GM20000 (cell line): ENCODE results near the gene CFAP46.

Experiments
- DNase-seq: peaks from one replicate; pipeline ENCODE4 v3.0.0; 2012; ENCODE audit warnings: low spot score
- TF ChIP-seq, protein P1 (sequence below): IDR thresholded peaks from 2 replicates; pipeline ENCODE4 v1.5.1; 2012; ENCODE audit warnings: mild to moderate bottlenecking, control low read depth; ENCODE audit errors: extremely low read depth, missing control alignments

Gene CFAP46

DNA sequence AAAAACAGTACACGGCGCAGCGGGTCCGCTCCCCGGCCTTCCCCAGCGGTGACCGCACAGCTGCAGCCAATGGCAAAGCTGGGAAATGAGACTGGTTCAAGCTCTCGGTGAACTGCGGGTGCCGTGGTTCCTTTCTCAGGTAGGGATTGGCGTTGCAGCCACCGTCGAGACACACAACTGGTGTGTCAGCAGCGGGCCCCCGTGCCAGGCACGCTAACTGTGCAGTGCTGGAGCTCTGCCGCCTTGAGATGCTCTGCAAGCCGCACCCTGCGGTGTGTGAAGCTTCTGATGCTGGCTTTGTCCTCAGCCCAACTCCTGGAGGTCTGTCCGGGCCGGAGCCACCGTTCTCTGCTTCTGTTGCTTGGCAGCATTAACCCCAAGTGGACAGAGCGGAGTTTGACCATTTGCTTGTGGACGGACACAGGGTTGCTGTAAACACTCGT, 135.8 kb downstream of the CFAP46 start:
- TF ChIP-seq, protein P1, sequence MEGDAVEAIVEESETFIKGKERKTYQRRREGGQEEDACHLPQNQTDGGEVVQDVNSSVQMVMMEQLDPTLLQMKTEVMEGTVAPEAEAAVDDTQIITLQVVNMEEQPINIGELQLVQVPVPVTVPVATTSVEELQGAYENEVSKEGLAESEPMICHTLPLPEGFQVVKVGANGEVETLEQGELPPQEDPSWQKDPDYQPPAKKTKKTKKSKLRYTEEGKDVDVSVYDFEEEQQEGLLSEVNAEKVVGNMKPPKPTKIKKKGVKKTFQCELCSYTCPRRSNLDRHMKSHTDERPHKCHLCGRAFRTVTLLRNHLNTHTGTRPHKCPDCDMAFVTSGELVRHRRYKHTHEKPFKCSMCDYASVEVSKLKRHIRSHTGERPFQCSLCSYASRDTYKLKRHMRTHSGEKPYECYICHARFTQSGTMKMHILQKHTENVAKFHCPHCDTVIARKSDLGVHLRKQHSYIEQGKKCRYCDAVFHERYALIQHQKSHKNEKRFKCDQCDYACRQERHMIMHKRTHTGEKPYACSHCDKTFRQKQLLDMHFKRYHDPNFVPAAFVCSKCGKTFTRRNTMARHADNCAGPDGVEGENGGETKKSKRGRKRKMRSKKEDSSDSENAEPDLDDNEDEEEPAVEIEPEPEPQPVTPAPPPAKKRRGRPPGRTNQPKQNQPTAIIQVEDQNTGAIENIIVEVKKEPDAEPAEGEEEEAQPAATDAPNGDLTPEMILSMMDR, result no peak
- DNase-seq, result no peak

GRCh38 chr10:132806110-132806509, 136.3 kb downstream of the CFAP46 start:
- no peak for DNase-seq
- TF ChIP-seq, protein P1, result no peak

- TF ChIP-seq, protein P1, result no peak
These were observed 136.8 kb downstream of the CFAP46 start for GRCh38 chr10:132805599-132805998.

DNA sequence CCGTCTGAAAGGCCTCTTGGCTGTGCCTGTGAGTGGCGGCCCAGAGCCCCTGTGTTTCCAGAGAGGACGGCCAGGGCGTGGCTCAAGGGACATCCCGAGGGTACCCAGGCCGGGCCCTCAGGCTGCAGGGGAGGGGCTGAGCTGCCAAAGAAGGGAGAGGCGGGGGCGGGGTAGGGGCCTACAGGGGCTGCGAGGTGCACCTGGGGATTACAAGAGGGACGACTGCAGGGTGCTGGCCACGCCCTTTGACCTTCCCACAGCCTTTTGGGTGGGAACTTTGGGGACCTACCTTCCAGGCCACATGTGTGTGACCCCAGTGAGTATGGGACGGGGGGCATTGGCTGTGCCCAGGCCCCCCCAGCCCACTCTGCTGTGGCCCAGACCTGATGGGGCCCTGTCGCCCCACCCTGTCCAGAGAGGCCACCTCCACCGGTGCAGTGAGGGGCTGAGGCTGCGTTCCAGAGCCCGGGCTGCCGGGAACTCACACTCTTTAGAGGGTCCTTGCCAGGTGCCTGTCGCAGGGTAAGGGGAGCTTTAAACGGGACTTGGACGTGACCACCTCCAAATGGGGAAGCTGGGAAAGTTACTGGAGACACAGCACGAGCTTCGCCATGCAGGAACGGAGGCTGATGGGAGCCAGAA, 137.5 kb downstream of the CFAP46 start:
- no peak for DNase-seq
- TF ChIP-seq, protein P1, result no peak

More at GRCh38 chr10:132805599-132805998, 136.8 kb downstream of the CFAP46 start:
- DNase-seq, result no peak

- TF ChIP-seq, protein P1, result no peak
- no peak for DNase-seq
These were observed 138.1 kb downstream of the CFAP46 start for GRCh38 chr10:132804287-132804686.

DNA sequence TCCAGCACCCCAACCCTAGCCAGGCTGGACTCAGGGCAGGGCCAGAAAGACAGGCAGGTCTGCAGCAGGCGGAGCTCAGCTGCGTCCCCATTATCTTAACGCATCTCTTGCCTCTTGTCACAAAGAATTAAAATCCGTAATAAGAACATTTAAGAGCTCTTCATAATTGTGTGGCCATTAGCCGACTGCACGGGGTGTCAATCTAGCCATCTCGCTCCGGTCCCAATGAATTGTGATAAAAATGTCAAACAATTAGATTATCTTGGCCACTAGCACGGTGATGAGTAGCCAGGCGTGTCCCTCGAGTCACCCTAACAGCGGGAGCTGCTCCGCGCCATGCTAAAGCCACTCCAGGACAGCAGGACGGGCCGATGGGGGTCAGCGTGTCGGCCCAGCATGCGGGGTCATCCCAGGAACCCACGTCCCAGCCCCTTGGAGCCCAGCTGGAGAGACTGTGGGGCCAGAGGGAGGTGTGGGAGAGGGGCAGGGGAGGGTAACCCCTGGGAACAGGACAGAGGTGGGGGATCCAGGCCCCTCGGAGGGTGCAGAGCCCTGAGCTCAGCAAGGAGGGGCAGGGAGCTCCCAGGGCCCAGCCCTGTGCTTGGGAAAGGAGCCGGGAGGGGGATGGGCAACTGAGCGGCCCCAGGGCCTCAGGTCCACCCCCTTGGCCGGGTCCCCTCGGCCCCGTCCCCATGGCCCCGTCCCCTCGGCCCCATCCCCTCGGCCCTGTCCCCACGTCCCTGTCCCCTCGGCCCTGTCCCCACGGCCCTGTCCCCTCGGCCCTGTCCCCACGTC, 138.8 kb downstream of the CFAP46 start:
- DNase-seq, result no peak
- TF ChIP-seq, protein P1, result no peak

DNA sequence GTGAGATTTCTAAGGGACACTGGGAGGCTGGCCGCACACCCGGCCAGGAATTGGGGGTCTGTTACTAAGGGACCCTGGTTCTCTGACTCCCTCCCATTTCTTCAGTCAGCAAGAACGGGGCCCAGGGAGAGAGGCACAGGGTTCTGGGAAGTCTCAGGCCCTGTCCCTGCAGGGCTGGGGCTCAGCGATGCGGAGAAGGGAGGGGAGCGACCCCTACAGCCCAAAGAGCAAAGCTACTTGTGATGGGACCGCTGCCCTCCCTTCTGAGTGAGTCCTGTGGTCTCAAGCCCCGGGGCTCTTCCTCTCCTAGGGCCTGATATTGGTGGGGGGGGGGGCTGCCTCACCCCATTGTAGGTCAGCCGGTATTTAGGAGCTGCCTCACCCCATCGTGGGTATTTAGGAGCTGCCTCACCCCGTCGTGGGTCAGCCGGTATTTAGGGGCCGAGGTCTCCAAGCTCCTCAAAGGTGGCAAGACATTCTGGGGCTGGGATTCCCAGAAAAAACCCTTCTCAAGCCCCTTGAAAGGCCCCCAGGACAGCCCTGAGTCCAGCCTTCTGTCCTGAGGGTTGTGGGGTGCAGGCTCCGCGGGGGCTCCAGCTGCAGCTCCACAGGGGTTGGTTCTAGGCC, 139.6 kb downstream of the CFAP46 start:
- no peak for DNase-seq
- TF ChIP-seq, protein P1, result no peak
